Measurements from ENCODE around the gene SERINC3. TPM values are rescaled to one million over a fixed set of nuclear protein-coding genes. Genes with fewer than 3 reads are reported as not detected.

Gene SERINC3
- total and polyA plus RNA-seq, 7 donors, result 35.6 to 104 (median 89.5) TPM

GRCh38 chr20:44450903-44451450 is 70.9 kb downstream of the SERINC3 start:
- no peak for DNase-seq
- H3K36me3 ChIP-seq (ENCODE audit: insufficient read depth in 1 of 2, low read depth in 1 of 2), result no peaks in the 10 kb centered on the region
- H3K9me3 ChIP-seq, result no peaks in the 10 kb centered on the region
- H3K27ac ChIP-seq, result no peak overlapping the region
- H3K4me3 ChIP-seq, result no peak overlapping the region
- 71 to 82% (median 75%) methylated on average over 7 of the region's 7 CpGs for WGBS, 3 donors
- no peak for ATAC-seq
- intact Hi-C loops (cut with DNase I), result no loop called here
- no peaks in the 10 kb centered on the region for H3K27me3 ChIP-seq (ENCODE audit: insufficient read depth in 3 of 3, low read length in 2 of 3)
- TF ChIP-seq, protein P1, sequence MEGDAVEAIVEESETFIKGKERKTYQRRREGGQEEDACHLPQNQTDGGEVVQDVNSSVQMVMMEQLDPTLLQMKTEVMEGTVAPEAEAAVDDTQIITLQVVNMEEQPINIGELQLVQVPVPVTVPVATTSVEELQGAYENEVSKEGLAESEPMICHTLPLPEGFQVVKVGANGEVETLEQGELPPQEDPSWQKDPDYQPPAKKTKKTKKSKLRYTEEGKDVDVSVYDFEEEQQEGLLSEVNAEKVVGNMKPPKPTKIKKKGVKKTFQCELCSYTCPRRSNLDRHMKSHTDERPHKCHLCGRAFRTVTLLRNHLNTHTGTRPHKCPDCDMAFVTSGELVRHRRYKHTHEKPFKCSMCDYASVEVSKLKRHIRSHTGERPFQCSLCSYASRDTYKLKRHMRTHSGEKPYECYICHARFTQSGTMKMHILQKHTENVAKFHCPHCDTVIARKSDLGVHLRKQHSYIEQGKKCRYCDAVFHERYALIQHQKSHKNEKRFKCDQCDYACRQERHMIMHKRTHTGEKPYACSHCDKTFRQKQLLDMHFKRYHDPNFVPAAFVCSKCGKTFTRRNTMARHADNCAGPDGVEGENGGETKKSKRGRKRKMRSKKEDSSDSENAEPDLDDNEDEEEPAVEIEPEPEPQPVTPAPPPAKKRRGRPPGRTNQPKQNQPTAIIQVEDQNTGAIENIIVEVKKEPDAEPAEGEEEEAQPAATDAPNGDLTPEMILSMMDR (IDR thresholded peaks at IDR 0.05), result no peak
- H3K4me1 ChIP-seq, result no peaks in the 10 kb centered on the region

DNA sequence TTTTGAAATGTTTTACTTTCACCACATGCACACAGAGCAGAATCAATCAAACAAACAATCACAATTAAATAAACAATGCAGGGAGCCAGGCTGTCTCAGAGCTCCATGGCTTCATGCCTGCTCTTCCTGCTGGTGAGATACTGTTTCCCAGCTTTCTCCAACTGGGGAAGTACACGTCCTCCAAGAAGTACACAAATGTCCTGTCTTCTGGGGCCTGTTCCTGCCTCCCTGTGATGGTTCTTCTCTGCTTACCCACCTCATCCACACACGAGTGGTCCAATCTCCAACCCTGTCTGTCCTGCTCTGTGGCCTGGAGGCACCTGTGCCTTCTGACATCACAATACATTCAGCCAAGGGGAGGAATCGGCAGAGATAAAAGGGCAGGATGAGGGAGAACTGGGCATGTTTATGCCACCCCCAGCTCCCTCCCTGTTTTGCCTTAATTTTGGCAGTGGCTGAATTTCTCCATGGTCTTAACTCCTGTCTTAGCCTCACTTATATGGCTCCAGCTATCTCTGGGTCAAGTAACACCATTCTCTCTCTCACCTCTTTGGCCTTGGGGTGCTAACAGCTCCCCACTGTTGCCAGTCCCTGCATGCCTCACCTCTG is 71.5 kb downstream of the SERINC3 start:
- TF ChIP-seq, protein P1 (IDR thresholded peaks at IDR 0.05), result no peak
- intact Hi-C loops (cut with DNase I), result no loop called here
- H3K27me3 ChIP-seq (ENCODE audit: insufficient read depth in 3 of 3, low read length in 2 of 3), result no peaks in the 10 kb centered on the region
- H3K9me3 ChIP-seq, result no peaks in the 10 kb centered on the region
- H3K4me1 ChIP-seq, result no peaks in the 10 kb centered on the region
- WGBS, 3 donors, result 51 to 61% (median 54%) methylated on average over 3 of the region's 3 CpGs
- ATAC-seq (no peak), DNase-seq (no peak)
- H3K36me3 ChIP-seq (ENCODE audit: insufficient read depth in 1 of 2, low read depth in 1 of 2), result no peaks in the 10 kb centered on the region
- no peak overlapping the region for H3K4me3 ChIP-seq
- no peak overlapping the region for H3K27ac ChIP-seq

GRCh38 chr20:44449864-44450263 is 72.0 kb downstream of the SERINC3 start:
- Histone ChIP-seq H3K36me3 (ENCODE audit: insufficient read depth in 1 of 2, low read depth in 1 of 2) (no peaks in the 10 kb centered on the region), H3K27me3 (ENCODE audit: insufficient read depth in 3 of 3, low read length in 2 of 3) (no peaks in the 10 kb centered on the region), H3K27ac (no peak overlapping the region), H3K4me1 (no peaks in the 10 kb centered on the region), H3K4me3 (no peak overlapping the region), H3K9me3 (no peaks in the 10 kb centered on the region)
- WGBS, 3 donors, result 84 to 86% (median 85%) methylated on average over 7 of the region's 7 CpGs
- TF ChIP-seq, protein P1 (IDR thresholded peaks at IDR 0.05), result no peak
- DNase-seq (no peak), ATAC-seq (no peak)
- intact Hi-C loops (cut with DNase I), result no loop called here

DNA sequence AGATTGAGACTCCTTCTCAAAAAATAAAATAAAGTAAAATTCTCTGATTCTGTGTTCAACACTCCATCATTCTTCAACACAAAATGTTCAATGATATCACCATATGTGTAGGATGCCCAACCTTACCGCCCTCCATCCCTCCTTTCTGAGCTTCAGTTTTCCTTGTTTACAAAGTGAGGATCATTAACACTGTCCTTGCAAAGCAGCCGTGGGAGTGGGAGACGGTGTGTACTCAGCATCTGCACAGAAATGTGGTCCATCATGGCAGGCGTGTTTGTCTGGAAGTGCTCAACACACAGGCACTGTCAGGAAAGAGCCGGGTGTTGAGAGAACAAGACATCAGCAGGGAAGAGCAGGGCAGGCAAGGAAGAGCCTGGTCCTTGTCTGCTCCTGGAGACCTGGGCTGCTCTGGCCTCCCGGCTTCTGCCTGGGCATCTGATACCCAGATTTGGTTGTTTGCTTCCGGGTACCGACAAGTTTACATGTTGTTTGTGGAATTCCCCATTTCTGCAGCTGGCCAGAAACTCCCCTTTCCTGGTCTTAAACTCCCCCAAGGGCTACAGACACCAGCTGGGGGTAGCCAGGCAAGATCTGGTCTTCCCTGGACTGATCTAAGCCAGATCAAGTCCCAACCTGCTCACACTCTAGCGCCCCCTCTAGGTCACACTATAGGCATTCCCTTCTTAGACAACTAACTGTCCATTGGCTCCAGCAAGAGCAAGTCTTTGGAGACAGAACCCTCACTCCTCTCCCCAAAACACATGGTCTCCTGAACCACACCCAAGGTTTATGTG is 72.9 kb downstream of the SERINC3 start:
- TF ChIP-seq, protein P1 (IDR thresholded peaks at IDR 0.05), result no peak
- DNase-seq (no peak), ATAC-seq (no peak)
- 61 to 76% (median 63%) methylated on average over 9 of the region's 9 CpGs for WGBS, 3 donors
- Histone ChIP-seq H3K27me3 (ENCODE audit: insufficient read depth in 3 of 3, low read length in 2 of 3) (no peaks in the 10 kb centered on the region), H3K36me3 (ENCODE audit: insufficient read depth in 1 of 2, low read depth in 1 of 2) (no peaks in the 10 kb centered on the region), H3K4me1 (no peaks in the 10 kb centered on the region), H3K4me3 (no peak overlapping the region), H3K9me3 (no peaks in the 10 kb centered on the region), H3K27ac (no peak overlapping the region)
- intact Hi-C loops (cut with DNase I), result no loop called here

All from psoas muscle (tissue), 8 donors.